DOHH2 (cell line): ENCODE results near the gene PTPN3.

Experiments used
- H3F3A ChIP-seq: fragments of 200-600 bp; sonication (generic), shearing (Covaris generic); 2 replicates; pipeline ENCODE4 v1.6.0; 2016; ENCODE audit warnings: antibody characterized with exemption, mild to moderate bottlenecking; ENCODE audit not compliant: control insufficient read depth, insufficient read depth
- H3K27ac ChIP-seq: fragments of 200-600 bp; sonication (generic); 2 replicates; pipeline ENCODE4 v1.5.1; 2014; ENCODE audit warnings: low read depth, mild to moderate bottlenecking, low read length, moderate library complexity
- H3K27me3 ChIP-seq: fragments of 200-600 bp; sonication (generic); 2 replicates; pipeline ENCODE4 v1.6.1; 2014; ENCODE audit warnings: mild to moderate bottlenecking, low read length, mixed read lengths; ENCODE audit not compliant: control insufficient read depth
- H3K36me3 ChIP-seq: fragments of 200-600 bp; sonication (generic); 2 replicates; pipeline ENCODE4 v1.6.1; 2014; ENCODE audit warnings: mild to moderate bottlenecking, low read length, moderate library complexity, mixed read lengths; ENCODE audit not compliant: control insufficient read depth
- H3K4me1 ChIP-seq: fragments of 200-600 bp; sonication (generic); 2 replicates; pipeline ENCODE4 v1.6.1; 2014; ENCODE audit warnings: mild to moderate bottlenecking, low read length, mixed read lengths; ENCODE audit not compliant: control insufficient read depth
- H3K4me2 ChIP-seq: fragments of 200-600 bp; sonication (generic); 2 replicates; pipeline ENCODE4 v1.6.0; 2014; ENCODE audit warnings: mild to moderate bottlenecking, low read length, moderate library complexity
- H3K4me3 ChIP-seq: fragments of 200-600 bp; sonication (generic); 2 replicates; pipeline ENCODE4 v1.5.1; 2014; ENCODE audit warnings: mild to moderate bottlenecking, low read length, mixed read lengths
- H3K79me2 ChIP-seq: fragments of 200-600 bp; sonication (generic); 2 replicates; pipeline ENCODE4 v1.6.1; 2014; ENCODE audit warnings: mild to moderate bottlenecking, low read length, mixed read lengths; ENCODE audit not compliant: control insufficient read depth
- H3K9me2 ChIP-seq: fragments of 200-600 bp; sonication (generic); replicated peaks from 2 replicates; pipeline ENCODE4 v1.6.1; 2014; ENCODE audit warnings: mild to moderate bottlenecking, low read length, mixed read lengths; ENCODE audit not compliant: control insufficient read depth
- H3K9me3 ChIP-seq: fragments of 200-600 bp; sonication (generic); 2 replicates; pipeline ENCODE4 v1.6.1; 2014; ENCODE audit warnings: antibody characterized with exemption, low read length, mixed read lengths; ENCODE audit not compliant: control insufficient read depth, insufficient read depth
- H4K20me1 ChIP-seq: fragments of 200-600 bp; sonication (generic); 2 replicates; pipeline ENCODE4 v1.6.0; 2014; ENCODE audit warnings: low read depth, mild to moderate bottlenecking, antibody characterized with exemption, low read length, moderate library complexity; ENCODE audit not compliant: control insufficient read depth, insufficient read depth
- EZH2phosphoT487 ChIP-seq: fragments of 200-600 bp; sonication (generic); IDR thresholded peaks from 2 replicates; pipeline ENCODE4 v1.6.1; 2017; ENCODE audit warnings: borderline replicate concordance, mild to moderate bottlenecking, antibody characterized with exemption, low read length, moderate library complexity, mixed read lengths
- TF ChIP-seq, protein P1 (sequence below): fragments of 200-600 bp; sonication (generic); IDR thresholded peaks from one replicate; pipeline ENCODE4 v1.5.1; 2014; ENCODE audit warnings: antibody characterized with exemption, mild to moderate bottlenecking, low read depth, low read length; ENCODE audit not compliant: poor library complexity, severe bottlenecking

Gene PTPN3

DNA sequence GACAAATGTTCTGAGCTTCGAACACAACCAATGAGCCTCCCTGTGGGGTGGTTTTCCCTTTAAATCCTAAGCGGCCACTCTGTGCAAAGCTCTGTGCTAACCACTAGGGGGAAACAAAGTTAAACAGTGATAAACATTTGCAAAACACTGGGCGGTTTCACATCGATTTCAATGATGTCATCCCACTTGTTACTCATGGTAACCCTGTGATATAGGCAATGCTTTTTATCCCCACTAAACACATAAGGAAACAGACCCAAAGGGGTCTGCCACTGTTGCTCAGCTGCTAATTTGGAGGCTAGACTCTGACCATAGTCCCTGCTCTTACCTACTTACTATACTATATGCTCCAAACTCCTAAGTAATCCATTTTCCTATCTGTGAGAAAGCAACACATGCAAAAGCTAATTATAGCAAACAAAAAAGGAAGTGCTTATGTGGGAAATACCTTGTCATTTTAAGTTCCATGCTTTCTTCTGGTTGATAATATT is 57.3 kb downstream of the PTPN3 start:
- no peaks in the 10 kb centered on the region for H3K9me2 ChIP-seq
- H3K27me3 ChIP-seq, result peaks cover 28% of the 10 kb centered on the region
- TF ChIP-seq, protein P1, sequence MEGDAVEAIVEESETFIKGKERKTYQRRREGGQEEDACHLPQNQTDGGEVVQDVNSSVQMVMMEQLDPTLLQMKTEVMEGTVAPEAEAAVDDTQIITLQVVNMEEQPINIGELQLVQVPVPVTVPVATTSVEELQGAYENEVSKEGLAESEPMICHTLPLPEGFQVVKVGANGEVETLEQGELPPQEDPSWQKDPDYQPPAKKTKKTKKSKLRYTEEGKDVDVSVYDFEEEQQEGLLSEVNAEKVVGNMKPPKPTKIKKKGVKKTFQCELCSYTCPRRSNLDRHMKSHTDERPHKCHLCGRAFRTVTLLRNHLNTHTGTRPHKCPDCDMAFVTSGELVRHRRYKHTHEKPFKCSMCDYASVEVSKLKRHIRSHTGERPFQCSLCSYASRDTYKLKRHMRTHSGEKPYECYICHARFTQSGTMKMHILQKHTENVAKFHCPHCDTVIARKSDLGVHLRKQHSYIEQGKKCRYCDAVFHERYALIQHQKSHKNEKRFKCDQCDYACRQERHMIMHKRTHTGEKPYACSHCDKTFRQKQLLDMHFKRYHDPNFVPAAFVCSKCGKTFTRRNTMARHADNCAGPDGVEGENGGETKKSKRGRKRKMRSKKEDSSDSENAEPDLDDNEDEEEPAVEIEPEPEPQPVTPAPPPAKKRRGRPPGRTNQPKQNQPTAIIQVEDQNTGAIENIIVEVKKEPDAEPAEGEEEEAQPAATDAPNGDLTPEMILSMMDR, result peak; percentile 81
- TF ChIP-seq EZH2phosphoT487, result no peak
- peaks cover 7% of the 10 kb centered on the region for H3K4me1 ChIP-seq
- no peaks in the 10 kb centered on the region for H3F3A ChIP-seq
- no peaks in the 10 kb centered on the region for H3K79me2 ChIP-seq
- no peaks in the 10 kb centered on the region for H3K36me3 ChIP-seq
- H3K4me2 ChIP-seq, result no peak overlapping the region
- H3K9me3 ChIP-seq, result no peaks in the 10 kb centered on the region
- no peak overlapping the region for H3K4me3 ChIP-seq
- no peak overlapping the region for H3K27ac ChIP-seq
- H4K20me1 ChIP-seq, result no peaks in the 10 kb centered on the region

DNA sequence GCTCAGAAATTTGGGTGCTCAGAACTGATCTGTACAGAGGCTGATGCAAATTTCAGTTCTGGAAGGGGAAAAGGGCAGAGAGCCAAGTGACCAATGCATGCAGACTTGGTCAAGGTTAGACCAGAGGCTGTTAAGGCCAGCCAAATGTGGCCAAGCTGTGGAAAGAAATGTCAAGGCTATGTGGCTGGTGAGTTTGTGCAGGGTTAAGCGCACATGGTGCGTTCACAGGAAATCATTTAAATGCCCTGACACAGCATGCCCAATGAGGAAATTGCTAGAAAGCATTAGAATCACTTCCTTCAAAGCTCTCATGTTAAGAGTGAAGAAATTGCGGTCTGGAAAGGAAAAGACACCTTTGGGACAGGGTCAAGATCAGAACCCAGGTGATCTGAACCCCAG is 58.0 kb downstream of the PTPN3 start:
- Histone ChIP-seq H3K4me1 (peaks cover 7% of the 10 kb centered on the region), H4K20me1 (no peaks in the 10 kb centered on the region), H3K4me2 (no peak overlapping the region), H3F3A (no peaks in the 10 kb centered on the region), H3K27me3 (peaks cover 23% of the 10 kb centered on the region), H3K4me3 (no peak overlapping the region), H3K9me3 (no peaks in the 10 kb centered on the region), H3K79me2 (no peaks in the 10 kb centered on the region), H3K9me2 (no peaks in the 10 kb centered on the region), H3K36me3 (no peaks in the 10 kb centered on the region), H3K27ac (no peak overlapping the region)
- no peak for TF ChIP-seq EZH2phosphoT487
- TF ChIP-seq, protein P1, result no peak

DNA sequence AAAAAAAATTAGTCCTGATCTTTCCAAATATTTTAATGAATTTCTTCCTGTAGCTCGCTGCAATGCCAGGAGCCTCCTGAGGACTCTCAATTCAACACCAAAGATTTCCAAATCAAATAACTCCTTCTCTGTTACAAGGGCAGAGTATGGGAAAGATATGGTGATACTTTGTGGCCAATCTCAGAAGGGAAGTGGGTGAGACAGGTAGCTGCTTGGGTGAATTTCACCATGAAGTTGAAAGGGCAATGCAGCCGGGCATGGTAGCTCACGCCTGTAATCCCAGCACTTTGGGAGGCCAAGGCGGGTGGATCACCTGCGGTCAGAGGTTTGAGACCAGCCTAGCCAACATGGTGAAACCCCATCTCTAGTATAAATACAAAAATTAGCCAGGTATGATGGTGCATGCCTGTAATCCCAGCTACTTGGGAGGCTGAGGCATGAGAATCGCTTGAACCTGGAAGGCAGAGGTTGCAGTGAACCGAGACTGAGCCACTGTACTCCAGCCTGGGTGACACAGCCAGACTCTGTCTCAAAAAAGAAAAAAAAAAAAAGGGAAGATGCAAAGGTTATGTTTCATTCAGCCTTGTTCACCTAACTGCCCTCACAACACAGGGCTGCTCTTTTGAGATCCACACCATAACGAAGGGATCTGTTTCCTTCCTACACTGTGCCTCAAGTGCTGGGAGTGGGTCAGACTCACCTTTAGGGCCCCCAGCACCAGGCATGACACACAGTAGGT is 58.6 kb downstream of the PTPN3 start:
- Histone ChIP-seq H3K9me2 (no peaks in the 10 kb centered on the region), H3K36me3 (no peaks in the 10 kb centered on the region), H3K4me2 (no peak overlapping the region), H3K9me3 (no peaks in the 10 kb centered on the region), H3K79me2 (no peaks in the 10 kb centered on the region), H4K20me1 (no peaks in the 10 kb centered on the region), H3K27me3 (peaks cover 20% of the 10 kb centered on the region), H3F3A (no peaks in the 10 kb centered on the region), H3K27ac (no peak overlapping the region), H3K4me3 (no peak overlapping the region), H3K4me1 (peaks cover 7% of the 10 kb centered on the region)
- no peak for TF ChIP-seq EZH2phosphoT487

DNA sequence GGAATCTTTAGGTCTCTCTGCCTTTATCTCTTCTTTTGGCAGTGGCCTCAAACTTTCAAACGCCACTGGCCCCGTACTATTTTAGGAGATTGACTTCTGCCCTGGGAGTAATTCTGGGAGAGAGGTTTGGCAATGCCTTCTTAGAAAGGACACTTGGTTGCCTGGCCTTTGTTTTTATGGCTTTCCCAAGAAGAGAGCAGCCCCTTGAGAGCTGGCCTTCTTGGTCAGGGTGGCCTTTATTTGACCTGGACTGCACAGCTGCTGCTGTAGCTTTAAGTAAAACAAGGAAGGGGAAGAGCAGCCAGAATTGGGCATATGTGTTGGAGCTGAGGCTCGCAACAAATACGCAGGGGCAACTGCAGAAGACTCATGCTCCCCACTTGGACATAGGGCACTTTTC is 60.8 kb downstream of the PTPN3 start:
- H3K27ac ChIP-seq, result no peak overlapping the region
- H3K36me3 ChIP-seq, result no peaks in the 10 kb centered on the region
- peaks cover 7% of the 10 kb centered on the region for H3K4me1 ChIP-seq
- no peak for TF ChIP-seq EZH2phosphoT487
- TF ChIP-seq, protein P1, result no peak
- H3K9me2 ChIP-seq, result no peaks in the 10 kb centered on the region
- no peaks in the 10 kb centered on the region for H4K20me1 ChIP-seq
- no peaks in the 10 kb centered on the region for H3K9me3 ChIP-seq
- no peak overlapping the region for H3K4me2 ChIP-seq
- H3K4me3 ChIP-seq, result no peak overlapping the region
- H3K27me3 ChIP-seq, result peaks cover 17% of the 10 kb centered on the region
- H3K79me2 ChIP-seq, result no peaks in the 10 kb centered on the region
- H3F3A ChIP-seq, result no peaks in the 10 kb centered on the region
